ENCODE measurements around the gene TMEM86A.

DNA sequence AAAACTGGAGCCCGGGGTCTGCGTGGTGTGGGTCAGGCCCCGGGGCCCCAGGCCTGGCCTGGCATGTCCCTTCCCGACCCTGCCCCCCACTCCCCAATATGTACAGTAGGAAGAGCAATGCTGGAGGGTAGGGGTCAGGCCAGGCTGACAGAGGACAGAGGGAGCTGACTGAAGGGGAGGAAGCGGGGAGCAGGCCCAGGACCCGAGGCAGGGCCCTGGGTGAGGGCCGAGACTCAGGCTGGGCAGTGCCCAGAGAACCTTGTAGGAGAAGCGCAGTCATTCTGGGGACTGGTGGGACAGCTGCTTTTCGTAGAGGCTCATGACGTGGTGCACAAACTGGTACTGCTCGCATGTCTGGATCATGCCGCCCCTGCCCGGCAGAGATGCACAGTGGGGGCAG lies 30.1 kb downstream of the TMEM86A start:
- TF ChIP-seq, protein P1, sequence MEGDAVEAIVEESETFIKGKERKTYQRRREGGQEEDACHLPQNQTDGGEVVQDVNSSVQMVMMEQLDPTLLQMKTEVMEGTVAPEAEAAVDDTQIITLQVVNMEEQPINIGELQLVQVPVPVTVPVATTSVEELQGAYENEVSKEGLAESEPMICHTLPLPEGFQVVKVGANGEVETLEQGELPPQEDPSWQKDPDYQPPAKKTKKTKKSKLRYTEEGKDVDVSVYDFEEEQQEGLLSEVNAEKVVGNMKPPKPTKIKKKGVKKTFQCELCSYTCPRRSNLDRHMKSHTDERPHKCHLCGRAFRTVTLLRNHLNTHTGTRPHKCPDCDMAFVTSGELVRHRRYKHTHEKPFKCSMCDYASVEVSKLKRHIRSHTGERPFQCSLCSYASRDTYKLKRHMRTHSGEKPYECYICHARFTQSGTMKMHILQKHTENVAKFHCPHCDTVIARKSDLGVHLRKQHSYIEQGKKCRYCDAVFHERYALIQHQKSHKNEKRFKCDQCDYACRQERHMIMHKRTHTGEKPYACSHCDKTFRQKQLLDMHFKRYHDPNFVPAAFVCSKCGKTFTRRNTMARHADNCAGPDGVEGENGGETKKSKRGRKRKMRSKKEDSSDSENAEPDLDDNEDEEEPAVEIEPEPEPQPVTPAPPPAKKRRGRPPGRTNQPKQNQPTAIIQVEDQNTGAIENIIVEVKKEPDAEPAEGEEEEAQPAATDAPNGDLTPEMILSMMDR (IDR thresholded peaks at IDR 0.05; ENCODE audit: insufficient read depth, low read length, poor library complexity, severe bottlenecking): no peak
- TF ChIP-seq EZH2phosphoT487 (conservative IDR thresholded peaks at IDR 0.05; ENCODE audit: low read length): no peak
